HUES64 (cell line): ENCODE results near the gene MARCHF10.

Source experiments
- H3K27ac ChIP-seq: 2 replicates; pipeline ENCODE4 v1.7.0; 2013; ENCODE audit warnings: low read depth, low read length, inconsistent platforms
- H3K27me3 ChIP-seq: 2 replicates; pipeline ENCODE4 v1.6.1; 2013; ENCODE audit warnings: mild to moderate bottlenecking, low read length; ENCODE audit not compliant: insufficient read depth
- H3K36me3 ChIP-seq: 2 replicates; pipeline ENCODE4 v1.6.1; 2013; ENCODE audit warnings: mild to moderate bottlenecking, low read length; ENCODE audit not compliant: insufficient read depth
- H3K4me1 ChIP-seq: 2 replicates; pipeline ENCODE4 v1.6.1; 2013; ENCODE audit warnings: mild to moderate bottlenecking, low read length, moderate library complexity; ENCODE audit not compliant: insufficient read depth
- H3K4me3 ChIP-seq: 2 replicates; pipeline ENCODE4 v1.5.1; 2013; ENCODE audit warnings: mild to moderate bottlenecking, low read length, moderate library complexity
- H3K9ac ChIP-seq: 2 replicates; pipeline ENCODE4 v1.6.1; 2013; ENCODE audit warnings: mild to moderate bottlenecking, low read depth, low read length
- H3K9me3 ChIP-seq: 2 replicates; pipeline ENCODE4 v1.6.1; 2013; ENCODE audit warnings: low read depth, low read length; ENCODE audit not compliant: insufficient read depth
- WGBS: fragments of 150-250, 120-280 bp; methylation state at CpG from one replicate; pipeline ENCODE4 v1.1.7; 2013; ENCODE audit warnings: missing lambda C conversion rate; 5-methylcytosine and 5-hydroxymethylcytosine counted together

MARCHF10 gene

DNA sequence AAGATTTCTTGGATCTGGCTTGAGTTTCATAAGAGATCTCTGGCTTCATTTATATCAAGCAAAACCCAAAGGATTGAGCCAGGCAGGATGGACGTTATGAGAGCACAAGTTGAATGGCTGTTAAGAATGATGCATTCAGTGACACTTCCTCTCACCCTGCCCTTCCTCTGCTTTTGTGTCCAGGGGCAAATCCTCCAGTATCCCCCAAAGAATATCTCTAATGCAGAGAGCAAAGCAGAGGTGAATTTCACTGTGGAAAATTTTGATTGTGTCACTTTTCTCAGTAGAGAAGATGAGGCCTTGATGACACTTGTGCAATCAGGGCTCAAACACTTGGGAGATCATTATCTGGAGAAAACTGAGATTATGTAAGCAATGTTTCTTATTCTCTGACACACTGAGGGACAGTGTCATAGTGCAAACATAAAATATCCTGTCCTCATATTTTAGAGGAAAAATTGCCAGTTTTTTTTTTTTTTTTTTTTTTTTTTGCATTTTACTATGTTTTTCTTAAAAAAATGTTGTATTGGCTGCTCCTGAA lies 25.3 kb downstream of the MARCHF10 start:
- H3K9ac ChIP-seq: no peak overlapping the region
- no peak overlapping the region for H3K4me3 ChIP-seq
- no peaks in the 10 kb centered on the region for H3K36me3 ChIP-seq
- no peaks in the 10 kb centered on the region for H3K27me3 ChIP-seq
- WGBS: 100% methylated on average over 1 of the region's 1 CpG
- H3K9me3 ChIP-seq: no peaks in the 10 kb centered on the region
- H3K4me1 ChIP-seq: peaks cover 10% of the 10 kb centered on the region; the same call in 1 of the 2 replicates
- H3K27ac ChIP-seq: no peak overlapping the region

DNA sequence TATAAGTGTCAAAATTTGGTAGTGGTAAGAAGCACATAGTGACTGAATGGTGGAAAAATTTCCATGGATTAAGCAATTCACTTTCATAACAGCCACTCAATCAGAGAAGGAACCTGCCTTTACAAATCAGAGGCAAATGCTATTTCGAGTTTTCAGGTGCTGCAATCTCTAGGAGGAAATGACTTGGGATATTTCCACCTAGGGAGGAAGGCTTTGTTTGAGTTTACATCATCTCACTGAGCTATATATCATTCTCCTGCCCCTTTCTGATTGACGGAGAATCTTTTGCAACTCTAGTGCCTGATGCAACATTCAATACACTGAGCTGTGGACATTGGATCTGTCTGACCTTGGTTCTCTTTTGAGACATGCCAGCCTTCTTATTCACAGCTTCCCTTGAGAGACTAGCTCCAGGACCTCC lies 26.3 kb downstream of the MARCHF10 start:
- Histone ChIP-seq H3K4me3 (no peak overlapping the region), H3K9me3 (no peaks in the 10 kb centered on the region), H3K36me3 (no peaks in the 10 kb centered on the region), H3K27ac (no peak overlapping the region), H3K27me3 (no peaks in the 10 kb centered on the region), H3K9ac (no peak overlapping the region), H3K4me1 (peaks cover 10% of the 10 kb centered on the region; the same call in 1 of the 2 replicates)
- 99% methylated on average over 2 of the region's 2 CpGs for WGBS

DNA sequence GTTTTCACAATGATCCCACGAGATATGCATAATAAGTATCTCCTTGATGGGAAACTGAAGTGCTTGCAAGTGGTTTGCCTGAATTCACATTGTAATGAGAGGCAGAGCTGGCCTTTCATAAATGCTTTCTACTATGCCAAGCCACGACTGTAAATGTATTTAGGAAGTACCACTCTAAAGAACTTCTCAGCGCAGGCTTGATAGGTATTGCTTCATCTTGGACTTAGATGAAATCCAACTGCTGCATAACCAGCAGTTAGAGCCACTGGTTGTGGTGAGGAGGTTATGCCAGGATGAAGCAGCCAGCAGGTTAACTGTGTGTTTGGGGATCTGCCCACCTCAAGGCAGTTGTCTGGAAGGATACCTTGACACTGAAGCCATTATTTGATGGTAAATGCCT lies 26.8 kb downstream of the MARCHF10 start:
- 91% methylated on average over 3 of the region's 3 CpGs for WGBS
- no peaks in the 10 kb centered on the region for H3K36me3 ChIP-seq
- H3K27me3 ChIP-seq: no peaks in the 10 kb centered on the region
- peaks cover 10% of the 10 kb centered on the region; the same call in 1 of the 2 replicates for H3K4me1 ChIP-seq
- no peaks in the 10 kb centered on the region for H3K9me3 ChIP-seq
- no peak overlapping the region for H3K4me3 ChIP-seq
- no peak overlapping the region for H3K27ac ChIP-seq
- no peak overlapping the region for H3K9ac ChIP-seq

DNA sequence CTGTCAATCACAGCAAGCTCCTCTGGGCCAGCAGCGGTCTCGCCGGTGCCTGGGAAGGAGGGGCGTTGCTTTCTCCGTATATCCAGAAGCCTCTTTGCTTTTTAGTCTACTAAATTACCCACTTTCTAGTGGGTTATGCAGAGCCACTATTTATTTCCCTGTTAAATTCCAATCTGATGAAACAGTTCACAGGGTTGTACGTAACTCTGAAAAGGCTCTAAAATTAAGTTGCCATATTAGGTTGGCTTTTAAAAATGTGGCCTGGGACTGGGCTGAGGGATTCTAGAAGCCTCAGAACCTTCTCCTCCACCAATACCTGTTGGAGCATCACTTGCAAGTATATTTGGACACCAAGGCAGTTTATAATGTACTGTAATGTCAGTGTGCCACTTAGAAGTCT lies 27.2 kb downstream of the MARCHF10 start:
- Histone ChIP-seq H3K27ac (no peak overlapping the region), H3K4me3 (no peak overlapping the region), H3K36me3 (no peaks in the 10 kb centered on the region), H3K27me3 (no peaks in the 10 kb centered on the region), H3K9me3 (no peaks in the 10 kb centered on the region), H3K9ac (no peak overlapping the region), H3K4me1 (peaks cover 10% of the 10 kb centered on the region; the same call in 1 of the 2 replicates)
- WGBS: 97% methylated on average over 6 of the region's 6 CpGs

DNA sequence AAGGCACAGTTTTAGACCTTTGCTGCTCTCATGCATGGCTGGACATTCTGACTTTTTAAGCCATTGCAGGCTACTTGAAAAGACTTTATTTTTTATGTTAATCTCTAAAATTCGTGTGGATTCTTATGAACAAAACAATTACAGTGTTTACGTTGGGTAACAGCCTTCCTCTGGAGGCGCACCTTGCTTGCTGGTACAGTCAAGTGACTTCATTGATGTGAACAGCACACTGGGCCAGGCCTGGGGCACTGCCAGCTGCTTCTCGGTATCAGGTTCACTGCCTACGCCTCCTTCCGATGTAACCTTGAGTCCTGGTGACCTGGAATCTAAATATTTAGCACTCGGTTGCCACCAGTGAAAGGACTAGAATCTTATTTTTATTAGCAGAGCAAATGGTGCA lies 27.8 kb downstream of the MARCHF10 start:
- Histone ChIP-seq H3K9ac (no peak overlapping the region), H3K4me1 (peaks cover 10% of the 10 kb centered on the region; the same call in 1 of the 2 replicates), H3K36me3 (no peaks in the 10 kb centered on the region), H3K27ac (no peak overlapping the region), H3K27me3 (no peaks in the 10 kb centered on the region), H3K9me3 (no peaks in the 10 kb centered on the region), H3K4me3 (no peak overlapping the region)
- WGBS: 91% methylated on average over 7 of the region's 7 CpGs

DNA sequence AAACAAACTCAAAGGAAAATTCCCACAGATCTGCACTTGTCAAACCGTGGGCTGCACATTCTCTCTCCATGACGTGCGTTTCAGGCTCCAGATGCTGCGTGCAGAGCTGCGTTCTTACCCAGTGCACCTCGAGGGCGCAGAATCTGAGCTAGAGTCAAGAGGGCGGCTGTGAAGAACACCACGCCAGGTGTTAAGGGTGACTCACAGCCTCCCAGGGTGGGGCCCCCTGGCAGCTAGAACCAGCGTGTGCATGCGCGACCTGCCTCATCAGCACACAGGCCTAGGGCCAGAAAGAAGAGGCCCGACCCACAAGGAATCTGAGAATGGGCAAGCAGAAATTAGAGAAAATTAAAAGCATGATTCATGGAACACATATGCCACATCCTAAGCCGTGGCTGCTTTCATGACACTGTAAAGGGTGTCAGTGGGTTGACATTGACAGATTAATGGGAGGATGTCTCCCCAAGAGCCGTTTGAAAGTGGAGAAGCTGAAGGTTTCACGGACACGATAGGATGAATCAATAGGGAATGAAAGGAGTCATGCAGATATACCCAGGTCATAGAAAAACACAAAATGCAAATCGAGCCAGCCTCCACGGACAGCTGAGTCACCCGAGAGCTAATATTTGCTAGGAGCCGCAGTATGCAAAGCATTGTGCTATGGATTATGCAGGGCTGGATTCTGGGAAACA lies 29.0 kb downstream of the MARCHF10 start:
- Histone ChIP-seq H3K9me3 (no peaks in the 10 kb centered on the region), H3K4me3 (no peak overlapping the region), H3K36me3 (no peaks in the 10 kb centered on the region), H3K27me3 (no peaks in the 10 kb centered on the region), H3K9ac (no peak overlapping the region), H3K27ac (no peak overlapping the region), H3K4me1 (peaks cover 10% of the 10 kb centered on the region; the same call in 1 of the 2 replicates)
- 74% methylated on average over 21 of the region's 21 CpGs for WGBS

DNA sequence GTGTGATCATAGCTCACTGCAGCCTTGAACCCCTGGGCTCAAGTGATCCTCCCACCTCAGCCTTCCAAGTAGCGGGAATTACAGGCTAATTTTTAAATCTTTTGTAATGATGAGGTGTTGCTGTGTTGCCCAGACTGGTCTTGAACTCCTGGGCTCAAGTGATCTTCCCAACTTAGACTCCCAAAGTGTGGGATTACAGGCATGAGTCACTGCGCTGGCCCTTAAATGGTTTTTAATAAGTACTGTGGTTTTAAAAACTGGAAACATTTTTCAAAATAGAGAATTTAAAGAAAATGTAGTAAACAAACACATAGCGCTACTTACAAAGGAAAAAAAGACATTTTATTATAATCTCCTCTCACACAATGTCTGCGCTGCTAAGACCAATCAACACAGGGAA lies 32.2 kb downstream of the MARCHF10 start:
- Histone ChIP-seq H3K4me3 (no peak overlapping the region), H3K36me3 (no peaks in the 10 kb centered on the region), H3K9ac (no peak overlapping the region), H3K27ac (no peak overlapping the region), H3K9me3 (no peaks in the 10 kb centered on the region), H3K27me3 (no peaks in the 10 kb centered on the region), H3K4me1 (peaks cover 10% of the 10 kb centered on the region; the same call in 1 of the 2 replicates)
- 92% methylated on average over 3 of the region's 4 CpGs for WGBS

DNA sequence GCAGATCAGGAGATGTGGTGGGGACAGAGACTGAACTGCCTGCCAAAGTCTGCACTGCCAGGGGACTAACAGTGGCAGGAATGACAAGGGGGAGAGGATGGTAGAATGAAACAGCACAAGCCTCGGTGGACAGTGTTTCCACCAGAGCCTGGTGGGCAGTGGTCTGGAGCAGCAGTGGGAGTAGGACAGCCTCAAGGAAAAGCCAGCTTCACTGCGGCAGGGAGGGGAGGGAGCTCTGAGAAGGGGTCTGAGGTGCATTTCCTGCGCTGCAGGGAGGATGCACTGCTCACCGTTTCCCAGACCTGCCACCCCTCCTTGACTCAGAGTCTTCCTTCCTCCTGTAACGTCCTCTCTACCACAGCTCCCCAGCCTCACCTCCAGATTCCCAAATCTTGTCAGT lies 33.8 kb downstream of the MARCHF10 start:
- H3K27ac ChIP-seq: no peak overlapping the region

DNA sequence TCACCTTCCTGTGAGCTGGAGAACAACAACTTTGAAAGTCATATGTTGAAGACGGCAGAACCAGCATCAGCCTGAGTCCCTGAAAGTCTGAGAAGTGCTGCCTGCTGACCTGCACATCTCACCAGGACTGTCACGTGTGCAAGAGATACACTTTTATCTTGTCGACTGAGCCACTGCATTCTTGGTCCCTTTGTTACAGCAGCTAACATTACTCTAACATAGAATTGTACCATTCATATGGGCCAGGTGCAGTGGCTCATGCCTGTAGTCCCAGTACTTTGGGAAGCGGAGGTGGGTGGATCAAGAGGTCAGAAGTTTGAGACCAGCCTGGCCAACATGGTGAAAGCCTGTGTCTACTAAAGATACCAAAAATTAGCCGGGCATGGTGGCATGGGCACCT lies 40.1 kb downstream of the MARCHF10 start:
- H3K9me3 ChIP-seq: no peaks in the 10 kb centered on the region
- no peak overlapping the region for H3K9ac ChIP-seq
- WGBS: 90% methylated on average over 5 of the region's 5 CpGs
- H3K27ac ChIP-seq: no peak overlapping the region
- H3K4me1 ChIP-seq: no peaks in the 10 kb centered on the region; the same call in 1 of the 2 replicates
- no peaks in the 10 kb centered on the region for H3K36me3 ChIP-seq
- no peak overlapping the region for H3K4me3 ChIP-seq
- no peaks in the 10 kb centered on the region for H3K27me3 ChIP-seq

More for the DNA sequence above, 33.8 kb downstream of the MARCHF10 start:
- H3K9me3 ChIP-seq: no peaks in the 10 kb centered on the region
- no peak overlapping the region for H3K9ac ChIP-seq
- H3K36me3 ChIP-seq: no peaks in the 10 kb centered on the region
- 86% methylated on average over 5 of the region's 5 CpGs for WGBS
- peaks cover 8% of the 10 kb centered on the region; the same call in 1 of the 2 replicates for H3K4me1 ChIP-seq
- no peak overlapping the region for H3K4me3 ChIP-seq
- H3K27me3 ChIP-seq: no peaks in the 10 kb centered on the region

DNA sequence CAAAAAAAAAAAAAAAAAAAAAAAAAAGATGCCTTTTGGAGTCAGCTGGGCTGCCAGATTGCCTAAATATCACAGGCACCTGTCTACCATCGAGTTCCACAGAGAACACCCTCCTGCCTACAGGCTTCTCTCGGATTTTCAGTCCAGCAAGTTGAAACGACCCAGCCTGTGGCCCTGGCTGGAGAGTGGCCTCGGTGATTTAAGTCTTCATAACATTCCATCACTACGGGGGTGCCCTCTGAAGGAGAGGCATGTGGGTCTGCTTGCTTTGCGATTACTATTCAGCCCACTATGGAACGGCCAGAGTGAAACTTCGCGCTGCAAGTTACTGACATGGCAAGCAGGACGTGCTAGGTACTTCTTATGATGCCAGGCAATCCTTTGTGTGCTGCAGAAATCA lies 42.8 kb downstream of the MARCHF10 start:
- Histone ChIP-seq H3K36me3 (no peaks in the 10 kb centered on the region), H3K27ac (no peak overlapping the region), H3K9me3 (no peaks in the 10 kb centered on the region), H3K9ac (no peak overlapping the region), H3K4me1 (peaks cover 13% of the 10 kb centered on the region), H3K4me3 (no peak overlapping the region), H3K27me3 (no peaks in the 10 kb centered on the region)
- 78% methylated on average over 10 of the region's 10 CpGs for WGBS

DNA sequence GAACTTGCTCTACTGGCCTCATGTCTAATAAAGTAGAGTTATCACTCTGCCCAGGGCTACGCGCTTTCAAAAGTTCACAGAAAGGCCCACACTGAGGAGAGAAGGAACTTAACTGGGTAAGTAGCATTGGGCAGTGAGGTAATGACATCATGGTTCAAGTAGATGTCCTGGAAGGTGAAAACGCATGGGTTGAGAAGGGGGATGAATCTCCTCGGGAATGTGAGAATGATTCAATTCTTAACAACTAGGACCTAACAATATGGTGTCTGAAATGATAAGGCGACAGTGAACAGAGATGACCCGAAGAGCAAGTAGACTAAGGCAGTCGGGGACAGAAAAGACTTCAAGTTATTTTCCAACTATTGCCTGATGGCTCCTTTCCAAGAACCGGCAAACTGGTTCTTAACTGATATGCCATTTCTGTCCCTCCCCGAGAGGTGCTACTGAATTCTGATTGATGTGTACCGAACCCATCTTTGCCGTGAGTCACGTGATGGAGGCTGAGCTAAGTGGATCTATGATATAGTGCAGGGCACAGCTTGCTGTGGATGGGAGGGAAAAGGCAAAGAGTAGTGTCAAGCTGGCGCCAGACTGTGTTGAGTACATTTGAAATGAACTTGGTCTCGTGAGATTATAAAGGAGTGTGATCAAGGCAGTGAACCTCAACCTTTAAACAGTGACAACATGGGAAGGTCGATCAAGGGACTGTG lies 44.1 kb downstream of the MARCHF10 start:
- 92% methylated on average over 15 of the region's 15 CpGs for WGBS
- Histone ChIP-seq H3K36me3 (no peaks in the 10 kb centered on the region), H3K4me3 (no peak overlapping the region), H3K4me1 (peaks cover 19% of the 10 kb centered on the region), H3K9me3 (no peaks in the 10 kb centered on the region), H3K27ac (no peak overlapping the region), H3K27me3 (no peaks in the 10 kb centered on the region), H3K9ac (no peak overlapping the region)
